GM18858 (cell line): ENCODE data around the gene MACROD2.
"Not testable (repeated sequence)": the region's sequence is repeated elsewhere in the genome, so short reads cannot be mapped to it uniquely, and the experiment has no call there.

ENCODE experiments used
- ATAC-seq: cut with Tn5 transposase; IDR thresholded peaks from one replicate; pipeline ENCODE4 v1.9.1; 2021; ENCODE audit not compliant: unreplicated experiment

The MACROD2 gene

GRCh38 chr20:14925300-14925699 lies 930.0 kb downstream of the MACROD2 start:
- no peak for ATAC-seq

- not testable (repeated sequence) for ATAC-seq
Measured at GRCh38 chr20:14926436-14926835, 931.1 kb downstream of the MACROD2 start.

- ATAC-seq, result no peak
Measured at GRCh38 chr20:14928083-14928482, 932.8 kb downstream of the MACROD2 start.

GRCh38 chr20:14929388-14929787 lies 934.1 kb downstream of the MACROD2 start:
- no peak for ATAC-seq

- no peak for ATAC-seq
Measured at GRCh38 chr20:14932040-14932439, 936.7 kb downstream of the MACROD2 start.

- ATAC-seq, result no peak
Measured at GRCh38 chr20:14935285-14935684, 940.0 kb downstream of the MACROD2 start.

- no peak for ATAC-seq
Measured at GRCh38 chr20:14937021-14937420, 941.7 kb downstream of the MACROD2 start.

- no peak for ATAC-seq
Measured at GRCh38 chr20:14937846-14938245, 942.5 kb downstream of the MACROD2 start.

- ATAC-seq, result no peak
Measured at GRCh38 chr20:14947536-14947935, 952.2 kb downstream of the MACROD2 start.

GRCh38 chr20:14947946-14948345 lies 952.6 kb downstream of the MACROD2 start:
- ATAC-seq, result no peak

GRCh38 chr20:14948416-14948815 lies 953.1 kb downstream of the MACROD2 start:
- ATAC-seq, result no peak

- ATAC-seq, result no peak
Measured at GRCh38 chr20:14950633-14951032, 955.3 kb downstream of the MACROD2 start.

- ATAC-seq, result peak; percentile 67
Measured at GRCh38 chr20:14951105-14951504, 955.8 kb downstream of the MACROD2 start.

- ATAC-seq, result no peak
Measured at GRCh38 chr20:14951707-14952418, 956.5 kb downstream of the MACROD2 start.

- no peak for ATAC-seq
Measured at GRCh38 chr20:14953736-14954135, 958.4 kb downstream of the MACROD2 start.

- no peak for ATAC-seq
Measured at GRCh38 chr20:14955399-14955798, 960.1 kb downstream of the MACROD2 start.

GRCh38 chr20:14956026-14956425 lies 960.7 kb downstream of the MACROD2 start:
- no peak for ATAC-seq

GRCh38 chr20:14956538-14956937 lies 961.2 kb downstream of the MACROD2 start:
- no peak for ATAC-seq

- no peak for ATAC-seq
Measured at GRCh38 chr20:14957402-14957801, 962.1 kb downstream of the MACROD2 start.

GRCh38 chr20:14958626-14959025 lies 963.3 kb downstream of the MACROD2 start:
- ATAC-seq, result no peak

GRCh38 chr20:14959506-14960475 lies 964.5 kb downstream of the MACROD2 start:
- ATAC-seq, result no peak

- no peak for ATAC-seq
Measured at GRCh38 chr20:14960831-14961230, 965.5 kb downstream of the MACROD2 start.
